ENCODE results near the gene ANTXR1. TPM values are rescaled to one million over a fixed set of nuclear protein-coding genes. Genes with fewer than 3 reads are reported as not detected.

The ANTXR1 gene
- total and polyA plus RNA-seq, 9 of the 15 experiments (the other 6 are each of a cell fraction or from before 2014, with no cell fraction given), result 0.07 to 1.00 (median 0.54) TPM

DNA sequence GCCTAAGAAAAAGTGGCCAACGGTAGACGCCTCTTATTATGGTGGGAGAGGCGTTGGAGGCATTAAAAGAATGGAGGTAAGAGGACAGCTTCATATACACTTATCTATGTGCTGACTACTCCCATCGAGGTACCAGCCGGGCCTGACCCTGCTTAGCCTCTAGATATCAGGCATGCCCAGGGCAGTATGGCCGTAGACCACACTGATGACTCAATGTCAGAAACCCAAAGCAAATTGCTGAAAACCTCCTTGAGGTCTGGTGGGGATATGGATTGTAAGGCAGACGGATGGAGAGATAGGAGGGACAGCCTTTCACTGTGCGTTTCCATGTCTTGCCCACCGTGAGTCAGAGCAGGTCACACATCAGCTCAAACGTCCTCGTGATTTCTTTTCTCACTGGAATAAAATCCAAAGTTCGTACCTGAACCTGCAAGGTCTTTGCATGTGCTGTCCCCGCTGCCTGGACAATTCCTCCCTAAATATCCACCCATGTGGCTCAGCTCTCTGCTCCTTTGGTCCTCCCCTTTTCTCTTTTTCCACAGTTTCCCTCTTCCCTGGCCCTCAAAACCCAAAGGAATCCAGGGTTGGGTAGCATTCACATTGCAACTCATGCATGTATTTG is 168.9 kb downstream of the ANTXR1 start (continued):
- no peak for TF ChIP-seq LEF1 (IDR thresholded peaks at IDR 0.05)
- TF ChIP-seq PBX2 (CRISPR knock-in tag; IDR thresholded peaks at IDR 0.05; ENCODE audit: low read depth), result no peak
- TF ChIP-seq PBX2 (tag; conservative IDR thresholded peaks at IDR 0.05; ENCODE audit: low read depth), result no peak
- TF ChIP-seq SUPT5H (IDR thresholded peaks at IDR 0.05), result no peak
- TF ChIP-seq HMBOX1 (IDR thresholded peaks at IDR 0.05), result no peak
- TF ChIP-seq RFX5 (IDR thresholded peaks at IDR 0.05; ENCODE audit: low read depth, low read length), result no peak
- no peak for TF ChIP-seq SREBF1 (IDR thresholded peaks at IDR 0.05; ENCODE audit: borderline replicate concordance, low read depth, low read length)
- no peak for TF ChIP-seq ZBTB7A (IDR thresholded peaks at IDR 0.05; ENCODE audit: borderline replicate concordance, control insufficient read depth, low read depth, low read length)
- TF ChIP-seq ATF1 (CRISPR knock-in tag; IDR thresholded peaks at IDR 0.05), result no peak
- TF ChIP-seq ATF1 (tag; IDR thresholded peaks at IDR 0.05), result no peak
- peak; percentile 34; the same call in 1 of the 2 replicates for TF ChIP-seq ESRRA (IDR thresholded peaks at IDR 0.05; ENCODE audit: borderline replicate concordance, low read depth)
- TF ChIP-seq ZNF511 (CRISPR knock-in tag; IDR thresholded peaks at IDR 0.05), result no peak
- TF ChIP-seq EP300 (IDR thresholded peaks at IDR 0.05; ENCODE audit: low read length), result peak; percentile 76
- TF ChIP-seq, protein P1, sequence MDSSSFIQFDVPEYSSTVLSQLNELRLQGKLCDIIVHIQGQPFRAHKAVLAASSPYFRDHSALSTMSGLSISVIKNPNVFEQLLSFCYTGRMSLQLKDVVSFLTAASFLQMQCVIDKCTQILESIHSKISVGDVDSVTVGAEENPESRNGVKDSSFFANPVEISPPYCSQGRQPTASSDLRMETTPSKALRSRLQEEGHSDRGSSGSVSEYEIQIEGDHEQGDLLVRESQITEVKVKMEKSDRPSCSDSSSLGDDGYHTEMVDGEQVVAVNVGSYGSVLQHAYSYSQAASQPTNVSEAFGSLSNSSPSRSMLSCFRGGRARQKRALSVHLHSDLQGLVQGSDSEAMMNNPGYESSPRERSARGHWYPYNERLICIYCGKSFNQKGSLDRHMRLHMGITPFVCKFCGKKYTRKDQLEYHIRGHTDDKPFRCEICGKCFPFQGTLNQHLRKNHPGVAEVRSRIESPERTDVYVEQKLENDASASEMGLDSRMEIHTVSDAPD (CRISPR knock-in tag; IDR thresholded peaks at IDR 0.05), result no peak
- no peak for TF ChIP-seq HDGF (IDR thresholded peaks at IDR 0.05)
- TF ChIP-seq NR2C1 (IDR thresholded peaks at IDR 0.05), result no peak
- no peak; the same call in 1 of the 2 replicates for TF ChIP-seq NR2C1 (tag; IDR thresholded peaks at IDR 0.05)
- peak; percentile 88 for TF ChIP-seq KLF16 (IDR thresholded peaks at IDR 0.05)
- no peak for TF ChIP-seq MCM7 (IDR thresholded peaks at IDR 0.05)
- no peak for TF ChIP-seq ETV6 (IDR thresholded peaks at IDR 0.05; ENCODE audit: borderline replicate concordance in 1 of 2, low read depth in 2 of 2, low read length in 1 of 2)
- TF ChIP-seq ETV6 (CRISPR knock-in tag; IDR thresholded peaks at IDR 0.05; ENCODE audit: borderline replicate concordance), result no peak
